HL-60 (cell line): ENCODE results near the gene DNASE1.
"Not testable (repeated sequence)": the region's sequence is repeated elsewhere in the genome, so short reads cannot be mapped to it uniquely, and the experiment has no call there.

ENCODE experiments used
- DNase-seq, 2 experiments: peaks; one replicate each; pipeline ENCODE4 v3.0.0-alpha.2; 2010 to 2020; ENCODE audit warnings: low read depth in 1 of 2, low spot score in 1 of 2
- H3K27ac ChIP-seq: fragments of 250-450 bp; sonication (Bioruptor Pico); replicated peaks from 2 replicates; pipeline ENCODE4 v1.5.1; 2020; ENCODE audit warnings: mild to moderate bottlenecking, moderate library complexity
- H3K27me3 ChIP-seq: fragments of 250-450 bp; sonication (Bioruptor Pico); 2 replicates; pipeline ENCODE4 v1.5.1; 2021; ENCODE audit warnings: mild to moderate bottlenecking, moderate library complexity; ENCODE audit not compliant: insufficient read depth, poor library complexity, severe bottlenecking
- H3K4me3 ChIP-seq: replicated peaks from 2 replicates; pipeline ENCODE4 v1.5.1; 2011; ENCODE audit warnings: mild to moderate bottlenecking, control low read depth, low read length; ENCODE audit not compliant: insufficient read depth
- CTCF ChIP-seq: IDR thresholded peaks from one replicate; pipeline ENCODE4 v1.5.1; 2011; ENCODE audit warnings: low read length, control low read depth, inconsistent platforms; ENCODE audit not compliant: insufficient read depth
- GABPA ChIP-seq: IDR thresholded peaks from 2 replicates; pipeline ENCODE4 v1.6.1; 2012; ENCODE audit warnings: low read depth
- POLR2AphosphoS5 ChIP-seq: IDR thresholded peaks from 2 replicates; pipeline ENCODE4 v1.6.1; 2012; ENCODE audit warnings: low read depth
- REST ChIP-seq: IDR thresholded peaks from 2 replicates; pipeline ENCODE4 v1.6.1; 2012; ENCODE audit warnings: low read depth; ENCODE audit not compliant: insufficient replicate concordance
- SPI1 ChIP-seq: IDR thresholded peaks from 2 replicates; pipeline ENCODE4 v1.6.1; 2012; ENCODE audit warnings: low read depth, mild to moderate bottlenecking, borderline replicate concordance

DNASE1 gene

GRCh38 chr16:3608069-3608468 lies 46.4 kb upstream of the DNASE1 start:
- TF ChIP-seq CTCF = no peak
- TF ChIP-seq POLR2AphosphoS5 = no peak
- TF ChIP-seq GABPA = no peak
- no peak for TF ChIP-seq REST
- no peak for TF ChIP-seq SPI1
- Histone ChIP-seq H3K27me3 (no peaks in the 10 kb centered on the region), H3K27ac (no peak overlapping the region), H3K4me3 (no peak overlapping the region)
- no peak for DNase-seq

- H3K4me3 ChIP-seq, H3K27ac ChIP-seq, DNase-seq, H3K27me3 ChIP-seq: not testable (repeated sequence)
Measured at GRCh38 chr16:3608976-3609375, 45.5 kb upstream of the DNASE1 start.

GRCh38 chr16:3609895-3610697 lies 44.4 kb upstream of the DNASE1 start:
- Histone ChIP-seq H3K27me3 (no peaks in the 10 kb centered on the region), H3K27ac (peak overlapping the region; percentile 83), H3K4me3 (peak overlapping the region; percentile 94)
- peak in 1 of 2 experiments; percentile 60 for DNase-seq
- TF ChIP-seq SPI1 (peak; percentile 95), CTCF (no peak)

GRCh38 chr16:3610698-3611145 lies 43.8 kb upstream of the DNASE1 start:
- DNase-seq = no peak
- Histone ChIP-seq H3K4me3 (peak overlapping the region; percentile 94), H3K27ac (peak overlapping the region; percentile 83), H3K27me3 (no peaks in the 10 kb centered on the region)
- no peak for TF ChIP-seq SPI1
- no peak for TF ChIP-seq REST
- TF ChIP-seq CTCF = no peak
- TF ChIP-seq POLR2AphosphoS5 = no peak
- no peak for TF ChIP-seq GABPA
